ENCODE measurements around the gene NRP2.

The NRP2 gene

GRCh38 chr2:205640716-205641115 is 41.6 kb upstream of the NRP2 start:
- DNase-seq (ENCODE audit: extremely low read depth, low read depth) = no peak
- H3K4me3 ChIP-seq (replicated peaks; ENCODE audit: low read depth, low read length) = no peak overlapping the region
- TF ChIP-seq CTCF (IDR thresholded peaks at IDR 0.05; ENCODE audit: low read depth, low read length, missing control alignments) = no peak

GRCh38 chr2:205642599-205643356 is 39.5 kb upstream of the NRP2 start:
- no peak overlapping the region for H3K4me3 ChIP-seq (replicated peaks; ENCODE audit: low read depth, low read length)
- TF ChIP-seq CTCF (IDR thresholded peaks at IDR 0.05; ENCODE audit: low read depth, low read length, missing control alignments) = no peak
- DNase-seq (ENCODE audit: extremely low read depth, low read depth) = no peak

- no peak overlapping the region for H3K4me3 ChIP-seq (replicated peaks; ENCODE audit: low read depth, low read length)
- no peak for DNase-seq (ENCODE audit: extremely low read depth, low read depth)
- no peak for TF ChIP-seq CTCF (IDR thresholded peaks at IDR 0.05; ENCODE audit: low read depth, low read length, missing control alignments)
These were observed 38.9 kb upstream of the NRP2 start for GRCh38 chr2:205643391-205643885.

- no peak overlapping the region for H3K4me3 ChIP-seq (replicated peaks; ENCODE audit: low read depth, low read length)
- peak; percentile 26 for DNase-seq (ENCODE audit: extremely low read depth, low read depth)
- no peak for TF ChIP-seq CTCF (IDR thresholded peaks at IDR 0.05; ENCODE audit: low read depth, low read length, missing control alignments)
These were observed 38.3 kb upstream of the NRP2 start for GRCh38 chr2:205644018-205644417.

GRCh38 chr2:205646680-205647079 is 35.6 kb upstream of the NRP2 start:
- no peak overlapping the region for H3K4me3 ChIP-seq (replicated peaks; ENCODE audit: low read depth, low read length)
- DNase-seq (ENCODE audit: extremely low read depth, low read depth) = no peak
- TF ChIP-seq CTCF (IDR thresholded peaks at IDR 0.05; ENCODE audit: low read depth, low read length, missing control alignments) = no peak

- no peak for TF ChIP-seq CTCF (IDR thresholded peaks at IDR 0.05; ENCODE audit: low read depth, low read length, missing control alignments)
- DNase-seq (ENCODE audit: extremely low read depth, low read depth) = peak; percentile 79
- H3K4me3 ChIP-seq (replicated peaks; ENCODE audit: low read depth, low read length) = no peak overlapping the region
These were observed 31.9 kb upstream of the NRP2 start for GRCh38 chr2:205650450-205650849.
